Neural progenitor cell (in vitro differentiated cells): ENCODE measurements around the gene ACTL7B.
"Not testable (repeated sequence)": the region's sequence is repeated elsewhere in the genome, so short reads cannot be mapped to it uniquely, and the experiment has no call there.

Source experiments
- CTCF ChIP-seq: fragments of 200-600 bp; sonication (generic); IDR thresholded peaks from 2 replicates; pipeline ENCODE4 v1.5.1; 2017; ENCODE audit warnings: antibody characterized with exemption, mild to moderate bottlenecking
- EZH2 ChIP-seq: fragments of 200-600 bp; sonication (generic); IDR thresholded peaks from 2 replicates; pipeline ENCODE4 v1.6.1; 2017; ENCODE audit warnings: antibody characterized with exemption, mild to moderate bottlenecking, moderate library complexity
- EZH2phosphoT487 ChIP-seq: fragments of 200-600 bp; sonication (generic); IDR thresholded peaks from 2 replicates; pipeline ENCODE4 v1.6.1; 2017; ENCODE audit warnings: antibody characterized with exemption

- not testable (repeated sequence) for TF ChIP-seq CTCF, EZH2, EZH2phosphoT487
Measured at GRCh38 chr9:108848296-108848695, 7.5 kb downstream of the ACTL7B start.
